Activated naive CD4-positive, alpha-beta T cell treated with anti-CD3 and anti-CD28 coated beads for 36 hours (primary cell): ENCODE results near the gene NHSL2. TPM values are rescaled to one million over a fixed set of nuclear protein-coding genes. Genes with fewer than 3 reads are reported as not detected.
"Not testable (repeated sequence)": the region's sequence is repeated elsewhere in the genome, so short reads cannot be mapped to it uniquely, and the experiment has no call there.

Experiments
- CTCF ChIA-PET: fragments of 350-600 bp; sonication (Branson Sonifier 250); formaldehyde crosslinking; loops from one replicate; lab custom pipeline; 2021; ENCODE audit warnings: antibody characterized with exemption; lab: Charles Lee
- DNase-seq: peaks from one replicate; pipeline ENCODE4 v3.0.0-alpha.2; 2020
- H3K27ac Mint-ChIP-seq: one replicate; pipeline ENCODE4 v1.8.0; 2021; ENCODE audit warnings: mild to moderate bottlenecking, mixed read lengths
- H3K27me3 Mint-ChIP-seq: one replicate; pipeline ENCODE4 v1.8.0; 2021; ENCODE audit warnings: low read depth, mixed read lengths
- H3K36me3 Mint-ChIP-seq: one replicate; pipeline ENCODE4 v1.8.0; 2021; ENCODE audit warnings: low read depth, mixed read lengths
- H3K4me1 Mint-ChIP-seq: one replicate; pipeline ENCODE4 v1.8.0; 2021; ENCODE audit warnings: low read depth, mixed read lengths
- H3K4me3 Mint-ChIP-seq: one replicate; pipeline ENCODE4 v1.8.0; 2021; ENCODE audit warnings: mild to moderate bottlenecking, moderate library complexity, mixed read lengths
- H3K9me3 Mint-ChIP-seq: one replicate; pipeline ENCODE4 v1.8.0; 2021; ENCODE audit warnings: mixed read lengths
- intact Hi-C: fragments of 100-400 bp; cut with micrococcal nuclease; formaldehyde crosslinking; loops from one replicate; pipeline ENCODE4 v1.15.1; 2023
- total RNA-seq, 2 experiments: library from RNA; stranded (reverse); gene quantifications; one replicate each; pipeline ENCODE4 v1.2.3, GENCODE V29; 2021

Gene NHSL2
- total RNA-seq, 2 experiments from 2014 or later = 0.10 to 0.41 TPM

DNA sequence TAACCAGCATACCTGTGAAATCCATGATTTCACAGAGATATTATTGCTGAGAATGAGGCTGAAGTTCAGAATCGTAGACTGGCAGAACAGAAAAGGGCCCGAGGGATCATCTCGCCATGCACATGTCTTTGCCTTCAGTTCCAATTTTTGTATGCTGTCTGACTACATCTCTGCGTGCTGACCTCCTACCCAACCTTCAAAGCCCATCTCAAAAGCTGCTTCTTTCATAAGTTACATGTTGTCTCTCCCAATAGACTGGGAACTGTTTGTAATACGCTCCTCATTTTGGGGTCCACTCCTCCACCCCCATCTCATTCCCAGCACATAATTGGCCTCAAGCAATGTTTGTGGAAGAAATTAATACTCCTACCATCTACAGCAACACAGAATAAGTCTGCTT lies 142.9 kb downstream of the NHSL2 start:
- intact Hi-C loops = no loop called here
- Mint-ChIP-seq H3K9me3 (no peaks in the 10 kb centered on the region), H3K27me3 (no peaks in the 10 kb centered on the region)

DNA sequence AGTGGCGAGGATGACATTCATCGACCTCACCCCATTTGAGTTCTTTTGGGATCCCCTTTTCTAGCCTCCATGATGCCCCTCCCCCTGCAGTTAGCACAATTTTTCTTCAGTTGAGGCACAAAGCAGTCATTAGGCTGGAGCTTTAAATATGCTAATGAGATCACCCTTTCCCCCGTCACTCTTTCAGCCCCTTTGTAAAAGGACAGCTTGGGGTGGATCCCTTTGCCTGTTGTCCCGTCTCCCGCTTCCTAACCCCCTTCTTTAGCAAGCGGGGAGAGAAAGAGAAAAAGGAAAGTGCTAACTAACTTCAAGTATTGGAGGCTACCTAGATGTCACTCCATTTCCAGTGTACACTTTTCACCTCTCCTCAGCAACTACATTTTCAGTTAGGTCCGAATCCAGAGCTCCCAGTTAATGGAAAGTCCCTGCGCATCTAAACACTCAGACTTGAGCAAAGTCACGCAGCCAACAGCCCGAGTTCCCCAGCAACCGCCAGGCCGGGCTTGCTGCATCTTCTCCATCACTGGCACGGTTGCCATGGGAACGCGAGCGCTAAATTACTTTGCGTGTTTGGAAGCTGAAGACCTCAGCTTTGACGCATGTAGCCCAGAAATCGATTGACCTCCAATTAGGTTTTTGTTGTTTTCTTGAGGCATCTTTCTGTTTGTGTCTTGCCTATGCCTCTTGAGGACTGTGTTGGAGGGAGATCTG lies 144.3 kb downstream of the NHSL2 start:
- H3K9me3 Mint-ChIP-seq = no peaks in the 10 kb centered on the region
- DNase-seq = no peak
- H3K27me3 Mint-ChIP-seq = no peaks in the 10 kb centered on the region
- no peaks in the 10 kb centered on the region for H3K4me1 Mint-ChIP-seq
- intact Hi-C loops = no loop called here
- CTCF ChIA-PET = no interaction called here
- H3K4me3 Mint-ChIP-seq = no peak overlapping the region
- H3K36me3 Mint-ChIP-seq = no peaks in the 10 kb centered on the region
- no peak overlapping the region for H3K27ac Mint-ChIP-seq

More for the DNA sequence above, 142.9 kb downstream of the NHSL2 start:
- H3K4me1 Mint-ChIP-seq = no peaks in the 10 kb centered on the region
- no peak overlapping the region for H3K4me3 Mint-ChIP-seq
- H3K27ac Mint-ChIP-seq = no peak overlapping the region
- no peaks in the 10 kb centered on the region for H3K36me3 Mint-ChIP-seq
- CTCF ChIA-PET = no interaction called here
- DNase-seq = no peak

DNA sequence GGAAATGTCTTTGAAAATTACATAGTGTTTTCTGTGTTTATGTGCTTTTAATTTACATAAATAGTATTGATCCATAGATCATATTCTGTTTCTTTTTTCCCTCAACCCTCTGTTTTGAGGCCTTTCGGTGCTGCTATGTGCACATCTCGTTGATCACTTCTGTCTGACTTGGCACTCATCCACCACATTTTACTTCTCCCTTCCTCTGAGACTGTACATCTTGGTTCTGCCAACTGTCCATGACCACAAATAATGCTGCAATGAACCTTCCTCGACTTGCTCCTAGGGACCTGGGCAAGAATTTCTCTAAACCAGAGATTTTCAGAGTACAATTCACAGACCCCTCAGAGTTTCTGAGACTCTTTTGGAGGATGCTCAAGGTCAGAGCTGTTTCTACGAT lies 146.7 kb downstream of the NHSL2 start:
- intact Hi-C loops = no loop called here
- Mint-ChIP-seq H3K4me1 (no peaks in the 10 kb centered on the region), H3K4me3 (no peak overlapping the region), H3K27ac (no peak overlapping the region), H3K9me3 (no peaks in the 10 kb centered on the region), H3K27me3 (no peaks in the 10 kb centered on the region), H3K36me3 (no peaks in the 10 kb centered on the region)
- no peak for DNase-seq
- CTCF ChIA-PET = no interaction called here

DNA sequence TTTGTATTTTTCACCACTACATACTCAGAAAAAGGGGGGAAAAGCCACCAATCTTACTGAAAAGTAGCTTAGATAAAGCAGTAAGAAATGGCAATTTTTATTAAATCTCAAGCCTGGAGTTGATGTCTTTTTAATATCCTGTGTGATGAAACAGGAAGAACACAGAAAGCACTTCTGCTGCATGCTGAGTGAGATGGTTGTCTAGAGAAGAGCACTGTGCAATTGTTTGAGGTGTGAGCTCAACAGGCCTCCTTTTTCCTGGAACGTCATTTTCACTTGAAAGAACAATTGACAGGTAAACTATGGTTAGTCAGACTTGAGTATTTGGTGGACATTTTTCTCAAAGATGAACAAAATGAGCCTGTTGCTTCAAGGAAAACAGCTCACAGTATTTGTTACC lies 147.2 kb downstream of the NHSL2 start:
- Mint-ChIP-seq H3K27ac (no peak overlapping the region), H3K36me3 (no peaks in the 10 kb centered on the region), H3K4me3 (no peak overlapping the region), H3K27me3 (no peaks in the 10 kb centered on the region), H3K9me3 (no peaks in the 10 kb centered on the region), H3K4me1 (no peaks in the 10 kb centered on the region)
- no peak for DNase-seq
- CTCF ChIA-PET = interaction anchor here (0.9 kb wide), 1 partner anchor 40 kb away, joined by 3 read pairs; no protein-coding TSS in a partner anchor
- intact Hi-C loops = no loop called here

GRCh38 chrX:72058346-72058745 lies 147.7 kb downstream of the NHSL2 start:
- intact Hi-C loops, H3K4me3 Mint-ChIP-seq, DNase-seq, H3K27ac Mint-ChIP-seq, H3K36me3 Mint-ChIP-seq, H3K4me1 Mint-ChIP-seq, H3K9me3 Mint-ChIP-seq, H3K27me3 Mint-ChIP-seq: not testable (repeated sequence)
- CTCF ChIA-PET = interaction anchor here (0.9 kb wide), 1 partner anchor 40 kb away, joined by 3 read pairs; no protein-coding TSS in a partner anchor

GRCh38 chrX:72060196-72060920 lies 149.7 kb downstream of the NHSL2 start:
- Mint-ChIP-seq H3K27me3 (no peaks in the 10 kb centered on the region), H3K27ac (no peak overlapping the region), H3K4me3 (no peak overlapping the region), H3K36me3 (no peaks in the 10 kb centered on the region), H3K4me1 (no peaks in the 10 kb centered on the region), H3K9me3 (no peaks in the 10 kb centered on the region)
- CTCF ChIA-PET = no interaction called here
- intact Hi-C loops = no loop called here
- no peak for DNase-seq

DNA sequence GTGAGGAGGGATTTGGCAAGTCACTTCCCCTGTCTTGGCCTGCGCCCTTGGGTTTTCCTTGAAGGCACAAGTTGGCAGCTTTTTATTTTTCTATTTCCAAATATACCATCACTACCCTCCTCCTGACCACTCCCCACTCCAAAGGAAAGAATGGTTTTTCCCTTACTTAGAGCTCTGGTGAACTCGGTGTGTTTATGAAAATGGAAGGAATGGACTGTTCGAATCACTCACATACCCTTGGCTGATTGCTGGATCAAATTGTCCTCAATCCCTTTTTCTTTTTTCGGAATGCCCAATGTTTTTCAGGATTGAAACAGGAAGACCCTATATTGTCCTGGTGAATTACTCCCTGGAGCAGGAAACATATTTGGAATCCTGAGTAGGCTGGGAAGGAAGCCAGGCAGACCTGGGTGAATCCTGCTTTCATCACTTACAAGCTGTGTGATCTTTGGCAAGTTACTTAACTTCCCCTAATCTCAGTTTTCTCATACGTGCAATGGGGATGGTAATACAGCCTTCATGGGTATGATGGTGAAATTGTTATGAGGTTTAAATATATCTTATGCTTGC lies 150.4 kb downstream of the NHSL2 start:
- CTCF ChIA-PET = no interaction called here

DNA sequence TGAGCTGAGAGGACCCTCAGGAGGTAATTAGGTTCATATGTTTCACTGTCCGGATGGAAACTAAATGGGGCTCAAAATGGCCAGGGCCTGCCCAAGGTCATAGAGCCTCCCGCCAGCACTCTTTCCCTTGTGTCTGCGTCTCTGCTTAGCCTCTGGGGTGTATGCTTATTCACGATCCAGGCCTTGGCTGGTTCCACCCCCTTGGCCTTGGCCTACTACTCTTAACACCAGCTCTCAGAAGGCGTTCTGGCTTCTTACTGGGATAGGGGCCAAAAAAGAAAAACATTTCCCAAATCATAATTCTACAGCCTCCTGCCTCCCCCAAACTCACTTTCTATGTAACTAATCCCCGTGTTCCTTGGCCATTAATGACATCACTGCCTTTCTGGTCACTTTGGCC lies 152.3 kb downstream of the NHSL2 start:
- Mint-ChIP-seq H3K9me3 (no peaks in the 10 kb centered on the region), H3K27me3 (peaks cover under 1% of the 10 kb centered on the region), H3K4me3 (no peak overlapping the region), H3K27ac (no peak overlapping the region), H3K4me1 (no peaks in the 10 kb centered on the region), H3K36me3 (no peaks in the 10 kb centered on the region)
- CTCF ChIA-PET = no interaction called here
- intact Hi-C loops = no loop called here
- no peak for DNase-seq

More for the DNA sequence above, 150.4 kb downstream of the NHSL2 start:
- H3K9me3 Mint-ChIP-seq = no peaks in the 10 kb centered on the region
- H3K4me1 Mint-ChIP-seq = no peaks in the 10 kb centered on the region
- H3K27ac Mint-ChIP-seq = no peak overlapping the region
- H3K4me3 Mint-ChIP-seq = no peak overlapping the region
- no peak for DNase-seq
- no peaks in the 10 kb centered on the region for H3K27me3 Mint-ChIP-seq
- intact Hi-C loops = no loop called here
- H3K36me3 Mint-ChIP-seq = no peaks in the 10 kb centered on the region

GRCh38 chrX:72069350-72070160 lies 158.9 kb downstream of the NHSL2 start:
- H3K4me1 Mint-ChIP-seq = peaks cover 4% of the 10 kb centered on the region

DNA sequence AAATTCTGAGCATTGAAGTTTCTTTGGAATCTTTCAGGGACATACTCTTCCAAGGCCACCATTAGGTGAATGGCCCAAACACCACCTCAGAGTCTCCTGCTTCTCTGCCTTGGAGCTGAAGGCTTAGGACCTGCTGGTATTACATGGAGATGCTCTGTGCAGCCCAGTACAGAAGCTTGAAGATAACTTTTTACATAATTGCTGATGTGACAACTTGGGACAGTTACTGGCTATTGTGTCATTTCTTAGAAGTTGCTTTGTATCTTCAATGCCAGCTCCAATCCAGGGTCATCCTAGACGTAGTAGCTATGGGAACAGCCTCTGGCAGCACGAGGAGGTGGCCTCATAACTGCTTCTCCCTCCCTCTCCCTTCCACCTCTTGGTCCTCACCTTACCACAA lies 160.6 kb downstream of the NHSL2 start:
- H3K4me1 Mint-ChIP-seq = peaks cover 4% of the 10 kb centered on the region
- no peaks in the 10 kb centered on the region for H3K9me3 Mint-ChIP-seq
- no peak overlapping the region for H3K27ac Mint-ChIP-seq
- H3K36me3 Mint-ChIP-seq = no peaks in the 10 kb centered on the region
- no peak overlapping the region for H3K4me3 Mint-ChIP-seq
- intact Hi-C loops = no loop called here
- H3K27me3 Mint-ChIP-seq = peaks cover 16% of the 10 kb centered on the region
- no peak for DNase-seq
- CTCF ChIA-PET = no interaction called here

More at GRCh38 chrX:72069350-72070160, 158.9 kb downstream of the NHSL2 start:
- H3K27me3 Mint-ChIP-seq = peaks cover 16% of the 10 kb centered on the region
- CTCF ChIA-PET = no interaction called here
- intact Hi-C loops = no loop called here
- H3K9me3 Mint-ChIP-seq = no peaks in the 10 kb centered on the region
- DNase-seq = no peak
- H3K27ac Mint-ChIP-seq = no peak overlapping the region
- H3K4me3 Mint-ChIP-seq = peak overlapping the region; percentile 11
- no peaks in the 10 kb centered on the region for H3K36me3 Mint-ChIP-seq

- H3K27ac Mint-ChIP-seq = no peak overlapping the region
- intact Hi-C loops = no loop called here
- CTCF ChIA-PET = interaction anchor here (0.6 to 0.7 kb wide), 2 partner anchors 55 to 654 kb away, joined by 3 read pairs; no protein-coding TSS in a partner anchor
- no peak for DNase-seq
- peaks cover 9% of the 10 kb centered on the region for H3K27me3 Mint-ChIP-seq
- H3K4me1 Mint-ChIP-seq = peaks cover 9% of the 10 kb centered on the region
- no peak overlapping the region for H3K4me3 Mint-ChIP-seq
- no peaks in the 10 kb centered on the region for H3K36me3 Mint-ChIP-seq
- no peaks in the 10 kb centered on the region for H3K9me3 Mint-ChIP-seq
Observed at GRCh38 chrX:72073633-72074032, 163.0 kb downstream of the NHSL2 start.

GRCh38 chrX:72078411-72078810 lies 167.8 kb downstream of the NHSL2 start:
- no peaks in the 10 kb centered on the region for H3K27me3 Mint-ChIP-seq
- no peaks in the 10 kb centered on the region for H3K9me3 Mint-ChIP-seq
- no peak for DNase-seq
- no peaks in the 10 kb centered on the region for H3K36me3 Mint-ChIP-seq
- no peak overlapping the region for H3K27ac Mint-ChIP-seq
- H3K4me1 Mint-ChIP-seq = peaks cover 5% of the 10 kb centered on the region
- intact Hi-C loops = no loop called here
- no peak overlapping the region for H3K4me3 Mint-ChIP-seq
- CTCF ChIA-PET = interaction anchor here (0.6 kb wide), 1 partner anchor 42 kb away, joined by 3 read pairs; no protein-coding TSS in a partner anchor
